Ramos (cell line): Measurements from ENCODE around the gene TRPM2.

Source experiments
- in situ Hi-C: fragments of 300-500 bp; cut with MboI; formaldehyde crosslinking; loops from one replicate; pipeline ENCODE4 v1.14.3; 2022; ENCODE audit warnings: low sequenced_read_pairs; ENCODE audit not compliant: unreplicated experiment

Gene TRPM2

GRCh38 chr21:44423941-44424607 lies 70.7 kb downstream of the TRPM2 start:
- in situ Hi-C loops = no loop called here

GRCh38 chr21:44424608-44425306 lies 71.3 kb downstream of the TRPM2 start:
- in situ Hi-C loops = no loop called here

- in situ Hi-C loops = no loop called here
Measured at GRCh38 chr21:44425307-44425894, 72.0 kb downstream of the TRPM2 start.

- in situ Hi-C loops = no loop called here
Measured at GRCh38 chr21:44425895-44426662, 72.7 kb downstream of the TRPM2 start.

- in situ Hi-C loops = no loop called here
Measured at GRCh38 chr21:44426663-44427191, 73.3 kb downstream of the TRPM2 start.

- in situ Hi-C loops = no loop called here
Measured at GRCh38 chr21:44427241-44428120, 74.1 kb downstream of the TRPM2 start.

- in situ Hi-C loops = no loop called here
Measured at GRCh38 chr21:44428281-44428960, 75.0 kb downstream of the TRPM2 start.

GRCh38 chr21:44429894-44430293 lies 76.5 kb downstream of the TRPM2 start:
- in situ Hi-C loops = no loop called here

GRCh38 chr21:44431300-44431699 lies 77.9 kb downstream of the TRPM2 start:
- in situ Hi-C loops = no loop called here

- in situ Hi-C loops = no loop called here
Measured at GRCh38 chr21:44432841-44433790, 79.7 kb downstream of the TRPM2 start.

- in situ Hi-C loops = no loop called here
Measured at GRCh38 chr21:44433791-44434567, 80.6 kb downstream of the TRPM2 start.

- in situ Hi-C loops = no loop called here
Measured at GRCh38 chr21:44434568-44434925, 81.1 kb downstream of the TRPM2 start.

GRCh38 chr21:44434936-44435635 lies 81.7 kb downstream of the TRPM2 start:
- in situ Hi-C loops = loop anchor here (5.0 kb wide), 1 partner anchor 52 kb away; no protein-coding TSS in a partner anchor

- in situ Hi-C loops = loop anchor here (5.0 kb wide), 1 partner anchor 51 kb away; no protein-coding TSS in a partner anchor
Measured at GRCh38 chr21:44436111-44436611, 82.7 kb downstream of the TRPM2 start.

- in situ Hi-C loops = loop anchor here (5.0 kb wide), 1 partner anchor 50 kb away; no protein-coding TSS in a partner anchor
Measured at GRCh38 chr21:44436958-44437357, 83.5 kb downstream of the TRPM2 start.

- in situ Hi-C loops = loop anchor here (5.0 kb wide), 1 partner anchor 50 kb away; no protein-coding TSS in a partner anchor
Measured at GRCh38 chr21:44437371-44437695, 83.9 kb downstream of the TRPM2 start.
